Coronary artery (tissue), 2 donors: ENCODE data around the gene SLC4A7.

Experiments used
- DNase-seq: peaks from one replicate; pipeline ENCODE4 v3.0.0-alpha.2; 2017; ENCODE audit warnings: low spot score
- H3K27ac ChIP-seq, 2 donors: fragments of 200-600 bp; sonication (generic); one replicate each; pipeline ENCODE4 v1.5.1; 2016 to 2019
- H3K4me3 ChIP-seq: fragments of 200-600 bp; sonication (generic); 2 replicates; pipeline ENCODE4 v1.5.1; 2016; ENCODE audit warnings: mild to moderate bottlenecking, moderate library complexity
- CTCF ChIP-seq: fragments of 200-600 bp; sonication (generic); IDR thresholded peaks from one replicate; pipeline ENCODE4 v1.5.1; 2019; ENCODE audit warnings: antibody characterized with exemption

Gene SLC4A7

GRCh38 chr3:27323087-27323570 lies 161.1 kb downstream of the SLC4A7 start:
- no peak for DNase-seq
- H3K27ac ChIP-seq, result no peak overlapping the region
- no peak for TF ChIP-seq CTCF
- no peak overlapping the region for H3K4me3 ChIP-seq
